RPMI8226 (cell line): ENCODE results near the gene SOAT1.
"Not testable (repeated sequence)": the region's sequence is repeated elsewhere in the genome, so short reads cannot be mapped to it uniquely, and the experiment has no call there.

ENCODE experiments used
- DNase-seq: peaks from one replicate; pipeline ENCODE4 v3.0.0-alpha.2; 2015

The SOAT1 gene

GRCh38 chr1:179293340-179294327 is at the start of gene SOAT1:
TSS of gene SOAT1 (plus strand) at chr1:179293797. CDS start at chr1:179302685, 8,888 bp downstream.
- peak; percentile 99 for DNase-seq

DNA sequence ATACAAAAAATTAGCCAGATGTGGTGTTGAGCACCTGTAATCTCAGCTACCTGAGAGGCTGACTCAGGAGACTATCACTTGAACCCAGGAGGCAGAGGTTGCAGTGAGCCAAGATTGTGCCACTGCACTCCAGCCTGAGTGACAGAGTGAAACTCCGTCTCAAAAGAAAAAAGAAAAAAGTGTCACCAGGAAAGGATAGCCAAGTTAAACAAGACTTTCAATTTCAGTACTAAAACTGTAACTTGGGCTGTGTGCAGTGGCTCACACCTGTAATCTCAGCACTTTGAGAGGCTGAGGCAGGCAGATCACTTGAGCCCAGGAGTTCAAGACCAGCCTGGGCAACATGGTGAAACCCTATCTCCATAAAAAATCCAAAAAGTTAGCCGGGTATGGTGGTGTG is 48.2 kb upstream of the SOAT1 start:
- not testable (repeated sequence) for DNase-seq

- DNase-seq, result no peak
Measured at GRCh38 chr1:179247923-179248322, 45.7 kb upstream of the SOAT1 start.

GRCh38 chr1:179251675-179252074 is 41.9 kb upstream of the SOAT1 start:
- DNase-seq, result no peak

DNA sequence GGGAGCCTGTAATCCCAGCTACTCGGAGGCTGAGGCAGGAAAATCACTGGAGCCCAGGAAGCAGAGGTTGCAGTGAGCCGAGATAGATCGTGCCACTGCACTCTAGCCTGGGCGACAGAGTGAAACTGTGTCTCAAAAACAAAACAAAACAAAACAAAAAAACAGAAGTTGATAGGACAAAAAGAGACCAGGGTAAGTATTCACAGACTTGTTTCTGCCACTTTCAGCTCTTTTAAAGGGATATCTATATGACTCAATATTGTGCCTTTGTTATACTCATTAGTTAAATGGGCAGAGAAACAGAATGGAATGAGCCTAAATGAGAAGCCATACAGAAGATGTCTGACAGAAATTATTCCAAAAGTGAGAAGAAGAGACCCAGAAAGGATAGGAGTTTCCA is 41.0 kb upstream of the SOAT1 start:
- no peak for DNase-seq

GRCh38 chr1:179253286-179253972 is 40.2 kb upstream of the SOAT1 start:
- no peak for DNase-seq

GRCh38 chr1:179262183-179262582 is 31.4 kb upstream of the SOAT1 start:
- no peak for DNase-seq

DNA sequence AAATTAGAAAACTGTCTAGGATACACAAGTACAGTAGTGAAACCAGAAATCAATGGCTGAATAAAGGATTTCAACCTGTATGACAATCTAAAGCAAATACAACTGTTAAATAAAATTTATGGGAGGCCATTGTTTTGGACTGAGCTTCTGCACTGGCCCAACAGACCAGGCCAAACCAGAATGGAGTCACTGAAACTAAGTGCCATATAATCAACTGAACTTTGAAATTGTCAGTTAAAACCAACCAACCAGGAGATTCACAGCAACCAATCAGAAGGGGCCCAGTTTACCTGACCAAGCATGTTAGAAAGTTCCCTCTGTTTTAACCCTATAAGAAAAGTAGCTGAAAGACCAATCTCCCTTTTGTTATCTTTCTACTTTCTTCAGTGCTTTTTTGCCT is 30.5 kb upstream of the SOAT1 start:
- no peak for DNase-seq

- DNase-seq, result no peak
Measured at GRCh38 chr1:179264507-179264906, 29.1 kb upstream of the SOAT1 start.

- no peak for DNase-seq
Measured at GRCh38 chr1:179269071-179269470, 24.5 kb upstream of the SOAT1 start.

GRCh38 chr1:179274424-179274823 is 19.2 kb upstream of the SOAT1 start:
- not testable (repeated sequence) for DNase-seq

- no peak for DNase-seq
Measured at GRCh38 chr1:179278920-179279319, 14.7 kb upstream of the SOAT1 start.

- DNase-seq, result no peak
Measured at GRCh38 chr1:179283992-179284391, 9.6 kb upstream of the SOAT1 start.

DNA sequence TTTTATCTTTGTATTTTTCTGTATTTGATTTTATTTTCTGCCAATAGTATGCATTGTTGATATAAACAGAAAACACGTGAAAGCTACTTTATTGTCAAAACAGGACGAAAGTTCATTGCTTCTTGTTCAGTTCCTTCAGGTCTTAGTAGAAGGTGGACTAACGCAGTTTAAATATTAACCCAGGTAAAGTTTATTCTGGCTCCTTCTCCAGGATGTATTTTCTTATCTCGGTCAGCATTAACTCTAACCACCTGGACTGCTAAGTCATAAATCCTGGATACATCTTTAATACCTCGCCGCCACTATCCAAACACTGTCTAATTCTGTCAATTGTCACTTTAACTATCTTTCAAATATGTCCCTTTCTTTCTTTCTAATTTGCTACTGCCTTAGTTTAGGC is 5.7 kb upstream of the SOAT1 start:
- no peak for DNase-seq

GRCh38 chr1:179288977-179289376 is 4.6 kb upstream of the SOAT1 start:
- DNase-seq, result no peak

DNA sequence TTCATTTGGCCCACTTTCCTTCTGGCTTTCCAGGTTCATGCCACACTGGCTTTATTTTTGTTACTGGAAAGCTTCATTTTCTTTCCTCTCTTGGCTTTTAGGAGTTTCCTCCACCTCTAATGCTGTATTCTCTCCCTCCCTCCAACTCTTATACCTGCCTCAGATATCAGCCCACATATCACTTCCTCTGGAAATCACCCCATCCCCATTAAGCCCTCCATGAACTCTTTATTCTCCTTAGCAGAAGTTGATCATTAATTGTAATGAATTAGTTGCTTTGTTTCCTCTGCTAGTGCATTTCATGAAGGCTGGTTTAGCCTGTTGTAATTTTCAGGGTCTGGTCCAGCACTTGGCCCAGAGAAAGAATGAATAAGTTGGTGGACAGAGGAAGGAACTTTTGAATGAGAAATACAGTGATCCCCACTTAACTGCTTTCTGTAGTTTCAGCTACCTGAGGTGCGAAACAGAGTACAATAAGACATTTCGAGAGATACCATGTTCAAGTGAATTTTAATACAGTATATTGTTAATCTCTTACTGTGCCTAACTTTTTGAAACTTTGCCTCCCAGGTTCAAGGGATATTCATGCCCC is 1.7 kb downstream of the SOAT1 start:
- DNase-seq, result no peak

- DNase-seq, result no peak
Measured at GRCh38 chr1:179296356-179297104, 2.9 kb downstream of the SOAT1 start.

DNA sequence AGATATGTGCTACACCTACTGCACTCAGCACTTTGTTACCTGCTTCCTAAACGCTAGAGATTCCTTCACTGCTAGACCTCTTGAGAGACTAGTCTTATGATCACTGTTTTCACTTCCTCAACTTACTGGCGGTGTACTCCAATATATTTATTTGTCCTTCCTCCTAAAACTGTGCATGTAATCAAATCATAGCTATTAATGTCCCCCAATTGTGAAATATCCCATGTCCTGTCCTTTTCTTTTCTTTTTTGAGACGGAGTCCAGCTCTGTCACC is 3.4 kb downstream of the SOAT1 start:
- DNase-seq, result peak; percentile 15

DNA sequence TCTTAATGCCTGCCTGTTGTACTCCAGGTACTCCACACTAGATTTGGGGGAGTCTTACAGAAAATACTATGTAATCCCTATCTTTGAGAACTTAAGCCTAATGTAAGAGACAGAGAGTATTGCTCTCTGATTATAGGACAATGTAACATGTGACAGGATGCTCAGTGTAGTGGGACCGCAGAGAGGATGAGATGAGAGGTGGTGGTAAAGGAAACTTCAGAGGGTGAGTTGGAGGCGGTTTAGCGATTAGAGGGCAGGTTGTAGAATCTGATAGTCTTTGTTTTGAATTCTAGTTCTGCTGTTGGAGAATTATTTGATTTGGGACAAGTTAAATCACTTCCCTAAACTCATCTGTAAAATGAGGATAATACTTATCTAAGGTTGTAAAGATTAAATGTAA is 5.4 kb downstream of the SOAT1 start:
- no peak for DNase-seq

DNA sequence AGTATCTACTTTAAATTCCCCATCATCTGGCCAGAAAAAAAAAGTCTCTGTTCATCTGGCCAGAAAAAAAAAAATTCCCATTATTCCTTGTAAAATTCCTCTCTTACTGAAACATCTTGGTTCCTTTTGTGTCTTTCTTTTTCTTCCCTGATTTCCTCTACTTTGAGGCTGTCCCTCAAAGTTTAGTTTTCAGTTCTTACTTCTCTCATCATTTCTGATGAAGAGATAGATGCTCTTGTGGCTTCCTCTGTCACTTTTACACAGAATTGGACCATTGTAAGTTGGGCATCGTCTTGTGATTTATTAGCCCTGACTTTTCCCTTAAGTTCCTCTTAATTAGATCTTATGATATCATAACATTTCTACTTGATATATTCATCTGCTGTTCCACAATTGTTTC is 6.5 kb downstream of the SOAT1 start:
- no peak for DNase-seq

GRCh38 chr1:179302070-179302469 is 8.5 kb downstream of the SOAT1 start:
- no peak for DNase-seq

DNA sequence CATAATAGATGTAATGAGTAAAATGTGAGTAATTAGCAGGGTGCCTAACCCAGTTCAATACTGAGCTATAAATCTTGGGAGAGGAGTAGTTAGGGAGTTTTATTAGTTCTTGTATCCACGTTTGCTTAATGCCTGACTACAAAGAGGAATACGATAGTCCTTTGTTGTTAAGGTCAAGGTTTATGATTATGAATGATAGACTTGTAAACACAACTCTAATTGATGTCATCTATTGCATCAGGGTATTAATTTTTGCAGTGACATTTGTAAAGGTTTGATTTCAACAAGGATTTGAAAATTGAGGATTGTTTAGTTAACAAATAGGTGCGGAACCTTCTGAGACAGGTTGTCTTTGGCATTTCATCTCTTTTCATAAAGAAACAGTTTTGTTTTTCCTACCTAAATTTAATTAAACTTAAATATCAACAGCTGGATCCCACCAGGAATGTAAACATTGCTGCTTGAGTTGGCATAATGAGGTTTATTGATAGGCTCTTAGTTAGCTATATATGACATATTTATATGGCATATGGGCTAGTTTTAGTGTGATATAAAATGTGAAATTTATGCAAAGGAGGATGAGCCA is 9.7 kb downstream of the SOAT1 start:
- no peak for DNase-seq

DNA sequence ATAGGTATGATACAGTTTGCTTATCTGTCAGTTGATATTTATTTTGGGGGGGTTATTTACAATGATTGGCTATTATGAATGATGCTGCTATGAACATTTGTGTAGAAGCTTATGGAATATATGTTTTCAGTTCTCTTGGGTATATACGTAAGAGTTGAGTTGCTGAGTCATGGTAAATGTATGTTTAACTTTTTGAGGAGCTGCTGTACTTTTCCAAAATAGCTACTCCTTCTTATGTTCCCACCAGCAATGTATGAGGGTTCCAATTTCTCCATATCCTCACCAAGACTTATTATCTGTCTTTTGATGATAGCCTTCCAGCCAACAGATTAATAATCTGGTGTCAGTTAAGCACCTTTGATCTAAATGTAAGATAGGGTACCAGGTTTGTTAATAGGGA is 11.9 kb downstream of the SOAT1 start:
- DNase-seq, result no peak
